ENCODE data around the gene NPR1. TPM values are rescaled to one million over a fixed set of nuclear protein-coding genes. Genes with fewer than 3 reads are reported as not detected.

The NPR1 gene
- total and polyA plus RNA-seq, 2 of the 13 experiments (the other 11 are each of a cell fraction or from before 2014, with no cell fraction given): not detected

GRCh38 chr1:153670859-153671627 is 7.4 kb upstream of the NPR1 start, which contains the start of gene ILF2 (continued):
- TF ChIP-seq ELF4 (CRISPR knock-in tag; IDR thresholded peaks at IDR 0.05; ENCODE audit: borderline replicate concordance) (0 out of 2 replicates have a peak, but pooled peaks have one; percentile 23), IKZF4 (CRISPR knock-in tag; IDR thresholded peaks at IDR 0.05; ENCODE audit: borderline replicate concordance, low read depth, not compliant biosample characterization) (no peak), ZFP37 (CRISPR knock-in tag; IDR thresholded peaks at IDR 0.05; ENCODE audit: borderline replicate concordance) (no peak), ZNF143 (CRISPR knock-in tag; IDR thresholded peaks at IDR 0.05) (peak; percentile 38; the same call in 1 of the 2 replicates), ZNF333 (CRISPR knock-in tag; IDR thresholded peaks at IDR 0.05; ENCODE audit: borderline replicate concordance) (no peak), PHB2 (IDR thresholded peaks at IDR 0.05; ENCODE audit: partially characterized antibody) (no peak), ZZZ3 (CRISPR knock-in tag; IDR thresholded peaks at IDR 0.05; ENCODE audit: borderline replicate concordance) (0 out of 2 replicates have a peak, but pooled peaks have one; percentile 62), ATF4 (CRISPR knock-in tag; IDR thresholded peaks at IDR 0.05) (peak in 1 of 2 experiments; percentile 49; a peak in 2 of 4 replicates), SP140L (CRISPR knock-in tag; IDR thresholded peaks at IDR 0.05; ENCODE audit: borderline replicate concordance) (no peak; the same call in 1 of the 2 replicates), ZNF570 (CRISPR knock-in tag; IDR thresholded peaks at IDR 0.05; ENCODE audit: borderline replicate concordance) (no peak), TGIF2 (CRISPR knock-in tag; IDR thresholded peaks at IDR 0.05) (peak; percentile 33; the same call in 1 of the 2 replicates), ZNF710 (CRISPR knock-in tag; IDR thresholded peaks at IDR 0.05; ENCODE audit: borderline replicate concordance) (peak; percentile 53; the same call in 1 of the 2 replicates), MXI1 (IDR thresholded peaks at IDR 0.05; ENCODE audit: borderline replicate concordance, low read depth, low read length) (peak; percentile 69; the same call in 1 of the 3 replicates), ZFP1 (CRISPR knock-in tag; IDR thresholded peaks at IDR 0.05) (no peak), CBFB (CRISPR knock-in tag; IDR thresholded peaks at IDR 0.05) (no peak), ZSCAN25 (CRISPR knock-in tag; IDR thresholded peaks at IDR 0.05) (peak; percentile 35), TOPORS (CRISPR knock-in tag; IDR thresholded peaks at IDR 0.05) (no peak; the same call in 1 of the 2 replicates), ZNF780A (CRISPR knock-in tag; IDR thresholded peaks at IDR 0.05) (no peak), GMEB2 (CRISPR knock-in tag; IDR thresholded peaks at IDR 0.05; ENCODE audit: low read depth) (0 out of 2 replicates have a peak, but pooled peaks have one; percentile 20), AHR (CRISPR knock-in tag; IDR thresholded peaks at IDR 0.05) (no peak), PAX8 (CRISPR knock-in tag; IDR thresholded peaks at IDR 0.05; ENCODE audit: borderline replicate concordance) (no peak), ZNF362 (CRISPR knock-in tag; IDR thresholded peaks at IDR 0.05; ENCODE audit: borderline replicate concordance) (peak; percentile 76; the same call in 1 of the 2 replicates), ZNF790 (CRISPR knock-in tag; IDR thresholded peaks at IDR 0.05; ENCODE audit: borderline replicate concordance) (no peak), ZSCAN12 (CRISPR knock-in tag; IDR thresholded peaks at IDR 0.05) (no peak)

Data from HepG2 (cell line).